ENCODE measurements around the gene NID1.

- no peak for TF ChIP-seq POLR2A (IDR thresholded peaks at IDR 0.05)
- TF ChIP-seq, protein P1, sequence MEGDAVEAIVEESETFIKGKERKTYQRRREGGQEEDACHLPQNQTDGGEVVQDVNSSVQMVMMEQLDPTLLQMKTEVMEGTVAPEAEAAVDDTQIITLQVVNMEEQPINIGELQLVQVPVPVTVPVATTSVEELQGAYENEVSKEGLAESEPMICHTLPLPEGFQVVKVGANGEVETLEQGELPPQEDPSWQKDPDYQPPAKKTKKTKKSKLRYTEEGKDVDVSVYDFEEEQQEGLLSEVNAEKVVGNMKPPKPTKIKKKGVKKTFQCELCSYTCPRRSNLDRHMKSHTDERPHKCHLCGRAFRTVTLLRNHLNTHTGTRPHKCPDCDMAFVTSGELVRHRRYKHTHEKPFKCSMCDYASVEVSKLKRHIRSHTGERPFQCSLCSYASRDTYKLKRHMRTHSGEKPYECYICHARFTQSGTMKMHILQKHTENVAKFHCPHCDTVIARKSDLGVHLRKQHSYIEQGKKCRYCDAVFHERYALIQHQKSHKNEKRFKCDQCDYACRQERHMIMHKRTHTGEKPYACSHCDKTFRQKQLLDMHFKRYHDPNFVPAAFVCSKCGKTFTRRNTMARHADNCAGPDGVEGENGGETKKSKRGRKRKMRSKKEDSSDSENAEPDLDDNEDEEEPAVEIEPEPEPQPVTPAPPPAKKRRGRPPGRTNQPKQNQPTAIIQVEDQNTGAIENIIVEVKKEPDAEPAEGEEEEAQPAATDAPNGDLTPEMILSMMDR (IDR thresholded peaks at IDR 0.05): no peak
Measured at GRCh38 chr1:236039740-236040685, 24.9 kb downstream of the NID1 start.

Measured in heart left ventricle (tissue), 13 donors.